ENCODE measurements around the gene LSM10. TPM values are rescaled to one million over a fixed set of nuclear protein-coding genes. Genes with fewer than 3 reads are reported as not detected.

LSM10 gene
- total and polyA plus RNA-seq, 2 experiments from 2014 or later: 27.5 to 98.9 TPM

- H3K4me1 Mint-ChIP-seq: peaks cover 50% of the 10 kb centered on the region
- no peak overlapping the region for H3K27ac Mint-ChIP-seq
Observed at GRCh38 chr1:36382669-36383068, 15.0 kb downstream of the LSM10 start.

More at GRCh38 chr1:36382669-36383068, 15.0 kb downstream of the LSM10 start:
- H3K4me3 ChIP-seq: no peak overlapping the region
- H3K4me3 Mint-ChIP-seq: no peak overlapping the region
- no peaks in the 10 kb centered on the region for H3K27me3 ChIP-seq (ENCODE audit: insufficient read depth)
- H3K9me3 Mint-ChIP-seq: no peaks in the 10 kb centered on the region
- no peak overlapping the region for H2AFZ ChIP-seq
- H3K36me3 ChIP-seq (ENCODE audit: insufficient read depth): no peaks in the 10 kb centered on the region
- peaks cover 19% of the 10 kb centered on the region for H3F3A ChIP-seq (replicated peaks; ENCODE audit: low read depth)
- H3K27me3 Mint-ChIP-seq (ENCODE audit: insufficient read depth, low read depth, poor library complexity): peaks cover 14% of the 10 kb centered on the region
- TF ChIP-seq ETS1 (IDR thresholded peaks at IDR 0.05): no peak
- no peak for TF ChIP-seq STAT1 (IDR thresholded peaks at IDR 0.05; ENCODE audit: unreplicated experiment)
- no peak for TF ChIP-seq CTCF (conservative IDR thresholded peaks at IDR 0.05; ENCODE audit: low read depth in 2 of 2)
- TF ChIP-seq ZNF462 (CRISPR knock-in tag; IDR thresholded peaks at IDR 0.05): no peak
- TF ChIP-seq ZNF114 (CRISPR knock-in tag; IDR thresholded peaks at IDR 0.05): no peak
- no peak for TF ChIP-seq EZH2phosphoT487 (IDR thresholded peaks at IDR 0.05; ENCODE audit: unreplicated experiment)
- TF ChIP-seq JUNB (IDR thresholded peaks at IDR 0.05; ENCODE audit: unreplicated experiment): no peak
- no peak for TF ChIP-seq CREB1 (CRISPR knock-in tag; IDR thresholded peaks at IDR 0.05; ENCODE audit: low read depth)
- no peak for TF ChIP-seq NANOG (IDR thresholded peaks at IDR 0.05; ENCODE audit: borderline replicate concordance)
- no peak for TF ChIP-seq ZNF331 (CRISPR knock-in tag; IDR thresholded peaks at IDR 0.05; ENCODE audit: low read depth)
- TF ChIP-seq POLR2AphosphoS5 (IDR thresholded peaks at IDR 0.05; ENCODE audit: low read depth): no peak
- TF ChIP-seq EZH2 (IDR thresholded peaks at IDR 0.05; ENCODE audit: low read depth, unreplicated experiment): no peak
- TF ChIP-seq REST (IDR thresholded peaks at IDR 0.05; ENCODE audit: unreplicated experiment): no peak
- ATAC-seq (no peak), DNase-seq (ENCODE audit: low spot score) (no peak)
- H3K36me3 Mint-ChIP-seq (ENCODE audit: low read depth): peaks cover 4% of the 10 kb centered on the region
- H3K79me2 ChIP-seq (replicated peaks; ENCODE audit: insufficient read depth): peaks cover 75% of the 10 kb centered on the region
- peaks cover 16% of the 10 kb centered on the region for H3K4me1 ChIP-seq (ENCODE audit: insufficient read depth)
- no peak overlapping the region for H3K27ac ChIP-seq (ENCODE audit: low read depth)
- H4K20me1 ChIP-seq (replicated peaks; ENCODE audit: insufficient read depth): peaks cover 40% of the 10 kb centered on the region
- H3K4me2 ChIP-seq: no peak overlapping the region
- H3K9me2 ChIP-seq (ENCODE audit: insufficient read depth): no peaks in the 10 kb centered on the region

All from GM23338 (cell line).